ENCODE results near the gene OR2Z1. TPM values are rescaled to one million over a fixed set of nuclear protein-coding genes. Genes with fewer than 3 reads are reported as not detected.

The OR2Z1 gene
- total RNA-seq, 1 experiment from 2014 or later: not detected

GRCh38 chr19:8684001-8684902 lies 37.2 kb upstream of the OR2Z1 start:
- POLR2A ChIA-PET: no interaction called here
- Mint-ChIP-seq H3K4me1 (no peaks in the 10 kb centered on the region), H3K27me3 (ENCODE audit: low read depth) (peaks cover 2% of the 10 kb centered on the region; the same call in 1 of the 2 replicates), H3K36me3 (peaks cover 13% of the 10 kb centered on the region), H3K9me3 (peaks cover 47% of the 10 kb centered on the region), H3K27ac (no peak overlapping the region), H3K4me3 (no peak overlapping the region)
- no peak for ATAC-seq
- CTCF ChIA-PET: interaction anchor here (0.7 to 1.3 kb wide), 3 partner anchors 42 to 98 kb away, joined by 3 to 5 read pairs (median 3); no protein-coding TSS in a partner anchor
- TF ChIP-seq ZNF671 (CRISPR knock-in tag; IDR thresholded peaks at IDR 0.05) (no peak), GRHL2 (CRISPR knock-in tag; IDR thresholded peaks at IDR 0.05; ENCODE audit: insufficient replicate concordance, severe bottlenecking) (no peak), ZNF423 (CRISPR knock-in tag; IDR thresholded peaks at IDR 0.05) (no peak), ZNF232 (CRISPR knock-in tag; IDR thresholded peaks at IDR 0.05) (no peak), CBFB (CRISPR knock-in tag; IDR thresholded peaks at IDR 0.05; ENCODE audit: low read depth) (no peak), ZSCAN18 (CRISPR knock-in tag; IDR thresholded peaks at IDR 0.05) (no peak), CREM (CRISPR knock-in tag; IDR thresholded peaks at IDR 0.05) (no peak), ELF4 (CRISPR knock-in tag; IDR thresholded peaks at IDR 0.05; ENCODE audit: low read depth) (no peak), TP53 (CRISPR knock-in tag; IDR thresholded peaks at IDR 0.05) (no peak), ZBTB21 (CRISPR knock-in tag; IDR thresholded peaks at IDR 0.05; ENCODE audit: borderline replicate concordance) (no peak), USF1 (CRISPR knock-in tag; IDR thresholded peaks at IDR 0.05) (no peak), HMGXB4 (CRISPR knock-in tag; IDR thresholded peaks at IDR 0.05) (no peak), ZNF121 (CRISPR knock-in tag; IDR thresholded peaks at IDR 0.05) (no peak), NR1H2 (CRISPR knock-in tag; IDR thresholded peaks at IDR 0.05) (no peak), HMGA2 (CRISPR knock-in tag; IDR thresholded peaks at IDR 0.05) (no peak), E2F1 (CRISPR knock-in tag; IDR thresholded peaks at IDR 0.05) (no peak), SP1 (CRISPR knock-in tag; conservative IDR thresholded peaks at IDR 0.05) (no peak)
- DNase-seq (ENCODE audit: low spot score): no peak

- ChIA-PET POLR2A (no interaction called here), CTCF (interaction anchor here (0.7 kb wide), 1 partner anchor 101 kb away, joined by 3 read pairs; no protein-coding TSS in a partner anchor)
- H3K9me3 Mint-ChIP-seq: peaks cover 44% of the 10 kb centered on the region
- no peak for DNase-seq (ENCODE audit: low spot score)
- H3K27me3 Mint-ChIP-seq (ENCODE audit: low read depth): peaks cover 7% of the 10 kb centered on the region
- H3K36me3 Mint-ChIP-seq: peaks cover 13% of the 10 kb centered on the region
- H3K27ac Mint-ChIP-seq: no peak overlapping the region
- no peak for ATAC-seq
- H3K4me1 Mint-ChIP-seq: no peaks in the 10 kb centered on the region
- no peak overlapping the region for H3K4me3 Mint-ChIP-seq
- TF ChIP-seq MLX (CRISPR knock-in tag; IDR thresholded peaks at IDR 0.05) (no peak), ELF4 (CRISPR knock-in tag; IDR thresholded peaks at IDR 0.05; ENCODE audit: low read depth) (no peak), IRF2 (CRISPR knock-in tag; IDR thresholded peaks at IDR 0.05; ENCODE audit: borderline replicate concordance, low read depth) (no peak), ZNF219 (CRISPR knock-in tag; IDR thresholded peaks at IDR 0.05; ENCODE audit: borderline replicate concordance) (no peak), ZNF317 (CRISPR knock-in tag; IDR thresholded peaks at IDR 0.05; ENCODE audit: borderline replicate concordance, low read depth) (no peak), SOX15 (CRISPR knock-in tag; IDR thresholded peaks at IDR 0.05) (no peak), ZBTB43 (CRISPR knock-in tag; IDR thresholded peaks at IDR 0.05) (no peak), KAT7 (CRISPR knock-in tag; IDR thresholded peaks at IDR 0.05; ENCODE audit: borderline replicate concordance) (no peak), FOXJ3 (CRISPR knock-in tag; IDR thresholded peaks at IDR 0.05; ENCODE audit: borderline replicate concordance) (no peak), PRRX2 (CRISPR knock-in tag; IDR thresholded peaks at IDR 0.05) (no peak), USF1 (CRISPR knock-in tag; IDR thresholded peaks at IDR 0.05) (no peak), CREB1 (CRISPR knock-in tag; IDR thresholded peaks at IDR 0.05) (no peak), ZNF138 (CRISPR knock-in tag; conservative IDR thresholded peaks at IDR 0.05) (no peak), CREM (CRISPR knock-in tag; IDR thresholded peaks at IDR 0.05) (no peak)
These were observed 34.9 kb upstream of the OR2Z1 start for GRCh38 chr19:8686549-8686948.
